ENCODE data around the gene SH3YL1.

Gene SH3YL1

GRCh38 chr2:195932-196331 is 67.9 kb downstream of the SH3YL1 start:
- no peak for FAIRE-seq
- no peak for DNase-seq (ENCODE audit: insufficient read length, low spot score)
- TF ChIP-seq POU2F2 (IDR thresholded peaks at IDR 0.05; ENCODE audit: low read depth, low read length) (no peak), POLR2A (IDR thresholded peaks at IDR 0.05; ENCODE audit: low read depth, low read length) (no peak), POLR2AphosphoS5 (IDR thresholded peaks at IDR 0.05; ENCODE audit: low read depth, low read length) (no peak), SPI1 (IDR thresholded peaks at IDR 0.05; ENCODE audit: low read depth, low read length) (no peak), TAF1 (IDR thresholded peaks at IDR 0.05; ENCODE audit: low read depth, low read length) (no peak), PAX5 (IDR thresholded peaks at IDR 0.05; ENCODE audit: insufficient read depth, low read length, severe bottlenecking) (no peak)

DNA sequence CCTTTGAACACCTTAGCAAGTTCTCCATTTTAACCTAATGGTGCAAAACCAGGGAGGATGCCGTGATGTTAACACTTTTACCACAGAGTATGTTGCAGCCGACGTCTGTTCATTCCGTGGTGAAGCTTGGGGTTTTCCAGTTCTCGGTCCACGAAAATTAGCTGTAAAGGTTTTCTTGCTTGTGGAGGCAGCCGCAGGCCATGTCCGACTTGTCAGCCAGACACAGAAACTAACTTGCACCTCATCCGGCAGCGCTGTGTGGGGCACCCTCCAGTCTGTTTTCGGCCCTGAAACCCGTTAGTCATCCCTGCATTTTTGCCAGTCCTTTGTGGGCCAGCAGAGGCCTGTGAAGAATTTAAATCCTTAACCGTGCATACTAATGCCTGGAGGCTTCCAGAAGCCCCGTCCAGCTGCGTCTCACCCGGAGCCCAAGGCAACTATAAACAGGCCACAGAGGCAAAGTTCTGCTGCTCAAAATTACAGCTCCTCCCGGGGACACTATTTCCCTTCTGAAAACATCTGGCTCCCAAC is 70.6 kb downstream of the SH3YL1 start:
- no peak for DNase-seq (ENCODE audit: insufficient read length, low spot score)
- TF ChIP-seq POLR2A (IDR thresholded peaks at IDR 0.05; ENCODE audit: low read depth, low read length) = no peak
- no peak for TF ChIP-seq POLR2AphosphoS5 (IDR thresholded peaks at IDR 0.05; ENCODE audit: low read depth, low read length)
- no peak for TF ChIP-seq PAX5 (IDR thresholded peaks at IDR 0.05; ENCODE audit: insufficient read depth, low read length, severe bottlenecking)
- TF ChIP-seq TAF1 (IDR thresholded peaks at IDR 0.05; ENCODE audit: low read depth, low read length) = no peak
- no peak for TF ChIP-seq POU2F2 (IDR thresholded peaks at IDR 0.05; ENCODE audit: low read depth, low read length)
- no peak for TF ChIP-seq SPI1 (IDR thresholded peaks at IDR 0.05; ENCODE audit: low read depth, low read length)
- FAIRE-seq = no peak

GRCh38 chr2:191311-192190 is 72.3 kb downstream of the SH3YL1 start:
- FAIRE-seq (no peak), DNase-seq (ENCODE audit: insufficient read length, low spot score) (no peak)
- TF ChIP-seq POLR2AphosphoS5 (IDR thresholded peaks at IDR 0.05; ENCODE audit: low read depth, low read length) = no peak
- peak; percentile 57 for TF ChIP-seq SPI1 (IDR thresholded peaks at IDR 0.05; ENCODE audit: low read depth, low read length)
- no peak for TF ChIP-seq POU2F2 (IDR thresholded peaks at IDR 0.05; ENCODE audit: low read depth, low read length)

- DNase-seq (ENCODE audit: insufficient read length, low spot score) (no peak), FAIRE-seq (no peak)
- TF ChIP-seq TAF1 (IDR thresholded peaks at IDR 0.05; ENCODE audit: low read depth, low read length) (no peak), SPI1 (IDR thresholded peaks at IDR 0.05; ENCODE audit: low read depth, low read length) (no peak), PAX5 (IDR thresholded peaks at IDR 0.05; ENCODE audit: insufficient read depth, low read length, severe bottlenecking) (no peak), POLR2A (IDR thresholded peaks at IDR 0.05; ENCODE audit: low read depth, low read length) (no peak), POLR2AphosphoS5 (IDR thresholded peaks at IDR 0.05; ENCODE audit: low read depth, low read length) (no peak), POU2F2 (IDR thresholded peaks at IDR 0.05; ENCODE audit: low read depth, low read length) (no peak)
These were observed 76.0 kb downstream of the SH3YL1 start for GRCh38 chr2:187825-188224.

GRCh38 chr2:185221-185620 is 78.6 kb downstream of the SH3YL1 start:
- DNase-seq (ENCODE audit: insufficient read length, low spot score) (no peak), FAIRE-seq (no peak)
- TF ChIP-seq PAX5 (IDR thresholded peaks at IDR 0.05; ENCODE audit: insufficient read depth, low read length, severe bottlenecking) = no peak
- no peak for TF ChIP-seq TAF1 (IDR thresholded peaks at IDR 0.05; ENCODE audit: low read depth, low read length)
- TF ChIP-seq POLR2AphosphoS5 (IDR thresholded peaks at IDR 0.05; ENCODE audit: low read depth, low read length) = no peak
- no peak for TF ChIP-seq POLR2A (IDR thresholded peaks at IDR 0.05; ENCODE audit: low read depth, low read length)
- no peak for TF ChIP-seq SPI1 (IDR thresholded peaks at IDR 0.05; ENCODE audit: low read depth, low read length)
- no peak for TF ChIP-seq POU2F2 (IDR thresholded peaks at IDR 0.05; ENCODE audit: low read depth, low read length)

DNA sequence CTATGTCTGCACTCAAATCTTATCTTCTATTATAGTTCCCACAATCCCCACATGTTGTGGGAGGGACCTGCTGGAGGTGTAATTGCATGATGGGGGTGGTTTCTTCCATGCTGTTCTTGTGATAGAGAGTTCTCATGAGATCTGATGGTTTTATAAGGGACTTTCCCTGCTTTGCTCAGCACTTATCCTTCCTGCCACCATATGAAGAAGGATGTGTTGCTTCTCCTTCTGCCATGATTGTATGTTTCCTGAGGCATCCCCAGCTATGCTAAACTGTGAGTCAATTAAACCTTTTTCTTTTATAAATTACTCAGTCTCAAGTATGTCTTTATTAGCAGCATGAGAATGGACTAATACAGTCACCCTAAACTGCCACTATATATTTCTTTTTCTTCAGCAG is 79.1 kb downstream of the SH3YL1 start:
- TF ChIP-seq PAX5 (IDR thresholded peaks at IDR 0.05; ENCODE audit: insufficient read depth, low read length, severe bottlenecking) = no peak
- TF ChIP-seq SPI1 (IDR thresholded peaks at IDR 0.05; ENCODE audit: low read depth, low read length) = no peak
- no peak for TF ChIP-seq TAF1 (IDR thresholded peaks at IDR 0.05; ENCODE audit: low read depth, low read length)
- FAIRE-seq (no peak), DNase-seq (ENCODE audit: insufficient read length, low spot score) (no peak)

DNA sequence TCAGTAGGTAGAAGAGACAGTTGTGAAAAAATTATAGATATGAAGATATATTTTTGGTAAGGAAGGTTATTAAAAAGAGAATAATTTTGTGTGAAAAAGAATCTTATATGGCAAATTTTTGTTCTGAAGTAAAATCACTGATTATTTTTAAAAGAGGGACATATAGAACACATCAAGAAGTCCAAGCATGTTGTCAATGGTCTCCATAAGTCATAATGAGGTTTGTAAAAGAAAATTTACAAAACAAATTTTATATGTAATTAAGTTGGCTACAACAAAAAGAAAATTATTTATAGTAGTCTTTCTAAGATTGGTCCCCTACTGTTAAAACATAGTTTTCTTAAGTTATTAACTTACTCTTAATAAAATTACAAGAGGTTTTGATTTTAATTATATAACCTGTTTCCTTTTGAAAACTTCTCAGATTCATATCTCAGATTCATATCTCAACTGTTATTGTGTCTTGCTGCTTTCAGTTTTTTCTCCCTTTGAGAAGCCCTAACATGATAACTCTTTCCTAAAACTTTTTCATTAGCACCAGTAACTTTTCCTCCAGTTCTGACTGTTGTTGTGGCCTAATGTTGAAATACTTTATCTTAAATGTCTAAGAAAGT is 81.2 kb downstream of the SH3YL1 start:
- no peak for FAIRE-seq
- no peak for TF ChIP-seq POU2F2 (IDR thresholded peaks at IDR 0.05; ENCODE audit: low read depth, low read length)
- TF ChIP-seq TAF1 (IDR thresholded peaks at IDR 0.05; ENCODE audit: low read depth, low read length) = no peak
- no peak for TF ChIP-seq PAX5 (IDR thresholded peaks at IDR 0.05; ENCODE audit: insufficient read depth, low read length, severe bottlenecking)
- TF ChIP-seq POLR2A (IDR thresholded peaks at IDR 0.05; ENCODE audit: low read depth, low read length) = no peak
- TF ChIP-seq SPI1 (IDR thresholded peaks at IDR 0.05; ENCODE audit: low read depth, low read length) = no peak
- no peak for TF ChIP-seq POLR2AphosphoS5 (IDR thresholded peaks at IDR 0.05; ENCODE audit: low read depth, low read length)
- no peak for DNase-seq (ENCODE audit: insufficient read length, low spot score)

GRCh38 chr2:180311-180710 is 83.5 kb downstream of the SH3YL1 start:
- DNase-seq (ENCODE audit: insufficient read length, low spot score) = no peak
- TF ChIP-seq TAF1 (IDR thresholded peaks at IDR 0.05; ENCODE audit: low read depth, low read length) = no peak
- TF ChIP-seq POLR2A (IDR thresholded peaks at IDR 0.05; ENCODE audit: low read depth, low read length) = no peak
- no peak for TF ChIP-seq POU2F2 (IDR thresholded peaks at IDR 0.05; ENCODE audit: low read depth, low read length)
- no peak for TF ChIP-seq POLR2AphosphoS5 (IDR thresholded peaks at IDR 0.05; ENCODE audit: low read depth, low read length)
- TF ChIP-seq SPI1 (IDR thresholded peaks at IDR 0.05; ENCODE audit: low read depth, low read length) = no peak
- FAIRE-seq = no peak

- TF ChIP-seq POU2F2 (IDR thresholded peaks at IDR 0.05; ENCODE audit: low read depth, low read length) (no peak), PAX5 (IDR thresholded peaks at IDR 0.05; ENCODE audit: insufficient read depth, low read length, severe bottlenecking) (no peak), TAF1 (IDR thresholded peaks at IDR 0.05; ENCODE audit: low read depth, low read length) (no peak), POLR2AphosphoS5 (IDR thresholded peaks at IDR 0.05; ENCODE audit: low read depth, low read length) (no peak), POLR2A (IDR thresholded peaks at IDR 0.05; ENCODE audit: low read depth, low read length) (no peak), SPI1 (IDR thresholded peaks at IDR 0.05; ENCODE audit: low read depth, low read length) (no peak)
- DNase-seq (ENCODE audit: insufficient read length, low spot score) = no peak
- FAIRE-seq = no peak
These were observed 83.9 kb downstream of the SH3YL1 start for GRCh38 chr2:179886-180285.

Measured in GM12891 (cell line).